Measurements from ENCODE around the gene PER2. TPM values are rescaled to one million over a fixed set of nuclear protein-coding genes. Genes with fewer than 3 reads are reported as not detected.

Gene PER2
- total and polyA plus RNA-seq, 9 of the 15 experiments (the other 6 are each of a cell fraction or from before 2014, with no cell fraction given), result 1.1 to 10.3 (median 2.9) TPM

DNA sequence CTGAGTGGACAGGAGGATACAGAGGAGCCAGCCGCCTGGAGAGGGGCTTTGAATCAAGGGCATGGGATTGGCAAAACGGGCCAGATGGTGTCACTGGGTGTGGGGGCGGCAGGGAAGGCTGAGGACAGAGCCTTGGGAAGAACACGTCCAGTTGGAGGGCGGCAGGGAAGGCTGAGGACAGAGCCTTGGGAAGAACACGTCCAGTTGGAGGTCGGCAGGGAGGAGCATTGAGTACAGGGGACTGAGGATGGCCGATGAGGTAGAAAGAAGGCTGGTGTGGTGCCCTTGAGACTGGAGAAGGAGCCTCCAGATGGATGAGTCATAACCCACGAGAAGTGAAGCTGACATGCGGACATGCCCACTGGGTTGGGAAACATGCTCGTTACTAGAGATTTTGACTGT, 53.1 kb downstream of the PER2 start:
- FAIRE-seq (peak; percentile 55), DNase-seq (ENCODE audit: extremely low read depth in 1 of 4, low spot score in 3 of 4) (peak in 1 of 4 experiments; percentile 16), ATAC-seq (no peak)
- ChIA-PET POLR2A (interaction anchor here (0.7 kb wide), 3 partner anchors 47 to 394 kb away, joined by 3 to 5 read pairs (median 3); no protein-coding TSS in a partner anchor), CTCF (ENCODE audit: low intra/inter-chr PET ratio) (no interaction called here)
- H3K4me3 ChIP-seq, result no peak overlapping the region
- H3K36me3 ChIP-seq (ENCODE audit: control insufficient read depth, insufficient read depth, low read length), result peaks cover 5% of the 10 kb centered on the region; the same call in 2 of the 3 replicates
- intact Hi-C loops (cut with micrococcal nuclease), result loop anchor here (5.0 kb wide), 1 partner anchor 68 kb away; no protein-coding TSS in a partner anchor
- H3K9me1 ChIP-seq (ENCODE audit: control insufficient read depth, insufficient read depth, low read length), result no peaks in the 10 kb centered on the region
- no peak overlapping the region for H2AFZ ChIP-seq (ENCODE audit: low read depth, low read length)
- no TSS peak for BruUV-seq (replicated peaks)
- TF ChIP-seq JUND (IDR thresholded peaks at IDR 0.05; ENCODE audit: borderline replicate concordance, low read depth, low read length) (peak; percentile 51), JUND (tag; IDR thresholded peaks at IDR 0.05; ENCODE audit: borderline replicate concordance, low read depth, low read length) (no peak), YY1 (IDR thresholded peaks at IDR 0.05; ENCODE audit: borderline replicate concordance in 1 of 3, control insufficient read depth in 1 of 3, extremely low read depth in 1 of 3, insufficient read depth in 3 of 3, insufficient read length in 1 of 3, insufficient replicate concordance in 2 of 3, low read depth in 1 of 3, low read length in 2 of 3) (no peak), CCAR2 (IDR thresholded peaks at IDR 0.05; ENCODE audit: low read depth, low read length) (no peak), ATF3 (IDR thresholded peaks at IDR 0.05) (peak; percentile 59), ATF3 (CRISPR knock-in tag; conservative IDR thresholded peaks at IDR 0.05) (no peak)
- H3K79me2 ChIP-seq (ENCODE audit: control insufficient read depth, insufficient read depth, low read length), result peaks cover 34% of the 10 kb centered on the region
- in situ Hi-C loops (cut with MboI), result no loop called here
- no peaks in the 10 kb centered on the region for H4K20me1 ChIP-seq (replicated peaks; ENCODE audit: control insufficient read depth, insufficient read depth, low read length)
- peaks cover 31 to 56% of the 10 kb centered on the region in 2 experiments for H3K4me1 ChIP-seq (replicated peaks in 1 of 2; ENCODE audit: control insufficient read depth in 2 of 2, insufficient read depth in 2 of 2, low read length in 2 of 2)
- no peak overlapping the region; the same call in 2 of the 3 replicates for H3K27ac ChIP-seq (ENCODE audit: extremely low read depth, low read depth, low read length)
- no peaks in the 10 kb centered on the region for H3K9me3 ChIP-seq (replicated peaks; ENCODE audit: control insufficient read depth, insufficient read depth, low read depth, low read length)
- H3K27me3 ChIP-seq (ENCODE audit: control insufficient read depth in 2 of 2, insufficient read depth in 2 of 2, low read length in 2 of 2), result no peaks in the 10 kb centered on the region
- no peak overlapping the region for H3K4me2 ChIP-seq (ENCODE audit: insufficient read depth, low read length)
- 68% methylated on average over 11 of the region's 11 CpGs for WGBS (ENCODE audit: insufficient coverage, low coverage, missing lambda C conversion rate)
- H3K9ac ChIP-seq (ENCODE audit: insufficient read depth in 1 of 2, low read depth in 2 of 2, low read length in 2 of 2), result no peak overlapping the region

Data from K562 (cell line).